Measurements from ENCODE around the gene CXXC5. TPM values are rescaled to one million over a fixed set of nuclear protein-coding genes. Genes with fewer than 3 reads are reported as not detected.
A peak's percentile ranks its signal among the peaks of the same experiment; 100 is the strongest.

Gene CXXC5
- total and polyA plus RNA-seq, 2 donors (not counting 1 experiment from before 2014, with no cell fraction given), result 18.6 to 43.9 TPM

DNA sequence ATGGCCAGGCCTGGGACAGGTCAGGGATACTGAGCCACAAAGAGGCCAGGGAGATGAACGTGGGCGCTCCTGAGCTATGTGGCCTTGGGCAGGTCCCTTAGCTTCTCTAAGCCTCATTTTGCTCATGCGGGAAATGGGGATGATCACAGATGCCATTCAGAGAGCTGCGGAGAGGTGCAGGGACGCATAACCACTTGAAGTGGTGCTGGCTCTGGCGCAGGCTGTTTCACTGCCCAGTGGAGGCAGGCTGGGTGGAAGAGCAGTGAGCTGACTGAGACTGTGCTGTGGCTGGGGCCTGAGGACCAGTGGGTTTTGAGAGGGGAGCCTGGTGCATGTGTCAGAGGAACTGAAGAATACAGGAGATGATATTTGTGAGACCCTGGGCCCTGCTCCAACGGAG lies 18.4 kb downstream of the CXXC5 start:
- Histone ChIP-seq H2AFZ (ENCODE audit: low read length) (no peak overlapping the region), H3K4me2 (ENCODE audit: extremely low read depth, insufficient read depth, low read length) (no peak overlapping the region), H3K4me3 (replicated peaks in 1 of 4; ENCODE audit: control extremely low read depth in 1 of 4, insufficient read depth in 1 of 4, low read depth in 3 of 4, low read length in 4 of 4) (no peak overlapping the region), H3K27ac (ENCODE audit: insufficient read depth, low read length) (peak overlapping the region; percentile 23), H3K9me3 (ENCODE audit: control insufficient read depth, insufficient read depth, low read depth, low read length) (no peaks in the 10 kb centered on the region), H3K4me1 (ENCODE audit: control insufficient read depth, extremely low read depth, insufficient read depth, low read length) (peaks cover 18% of the 10 kb centered on the region), H3K36me3 (ENCODE audit: control insufficient read depth, insufficient read depth, low read length) (no peaks in the 10 kb centered on the region), H3K27me3 (ENCODE audit: control insufficient read depth, insufficient read depth, low read length) (no peaks in the 10 kb centered on the region), H3K79me2 (ENCODE audit: control insufficient read depth, insufficient read depth, low read length) (peaks cover 19% of the 10 kb centered on the region), H4K20me1 (ENCODE audit: control insufficient read depth, extremely low read depth, insufficient read depth, low read length) (no peaks in the 10 kb centered on the region), H3K9ac (ENCODE audit: insufficient read depth, low read length) (no peak overlapping the region)
- no peak for DNase-seq (ENCODE audit: low read depth in 2 of 2)
- no peak for TF ChIP-seq EZH2 (IDR thresholded peaks at IDR 0.05; ENCODE audit: low read length, missing control alignments)
- TF ChIP-seq, protein P1, sequence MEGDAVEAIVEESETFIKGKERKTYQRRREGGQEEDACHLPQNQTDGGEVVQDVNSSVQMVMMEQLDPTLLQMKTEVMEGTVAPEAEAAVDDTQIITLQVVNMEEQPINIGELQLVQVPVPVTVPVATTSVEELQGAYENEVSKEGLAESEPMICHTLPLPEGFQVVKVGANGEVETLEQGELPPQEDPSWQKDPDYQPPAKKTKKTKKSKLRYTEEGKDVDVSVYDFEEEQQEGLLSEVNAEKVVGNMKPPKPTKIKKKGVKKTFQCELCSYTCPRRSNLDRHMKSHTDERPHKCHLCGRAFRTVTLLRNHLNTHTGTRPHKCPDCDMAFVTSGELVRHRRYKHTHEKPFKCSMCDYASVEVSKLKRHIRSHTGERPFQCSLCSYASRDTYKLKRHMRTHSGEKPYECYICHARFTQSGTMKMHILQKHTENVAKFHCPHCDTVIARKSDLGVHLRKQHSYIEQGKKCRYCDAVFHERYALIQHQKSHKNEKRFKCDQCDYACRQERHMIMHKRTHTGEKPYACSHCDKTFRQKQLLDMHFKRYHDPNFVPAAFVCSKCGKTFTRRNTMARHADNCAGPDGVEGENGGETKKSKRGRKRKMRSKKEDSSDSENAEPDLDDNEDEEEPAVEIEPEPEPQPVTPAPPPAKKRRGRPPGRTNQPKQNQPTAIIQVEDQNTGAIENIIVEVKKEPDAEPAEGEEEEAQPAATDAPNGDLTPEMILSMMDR (conservative IDR thresholded peaks at IDR 0.05 in 1 of 2, IDR thresholded peaks at IDR 0.05 in 1 of 2; ENCODE audit: low read depth in 1 of 2, low read length in 2 of 2), result no peak

DNA sequence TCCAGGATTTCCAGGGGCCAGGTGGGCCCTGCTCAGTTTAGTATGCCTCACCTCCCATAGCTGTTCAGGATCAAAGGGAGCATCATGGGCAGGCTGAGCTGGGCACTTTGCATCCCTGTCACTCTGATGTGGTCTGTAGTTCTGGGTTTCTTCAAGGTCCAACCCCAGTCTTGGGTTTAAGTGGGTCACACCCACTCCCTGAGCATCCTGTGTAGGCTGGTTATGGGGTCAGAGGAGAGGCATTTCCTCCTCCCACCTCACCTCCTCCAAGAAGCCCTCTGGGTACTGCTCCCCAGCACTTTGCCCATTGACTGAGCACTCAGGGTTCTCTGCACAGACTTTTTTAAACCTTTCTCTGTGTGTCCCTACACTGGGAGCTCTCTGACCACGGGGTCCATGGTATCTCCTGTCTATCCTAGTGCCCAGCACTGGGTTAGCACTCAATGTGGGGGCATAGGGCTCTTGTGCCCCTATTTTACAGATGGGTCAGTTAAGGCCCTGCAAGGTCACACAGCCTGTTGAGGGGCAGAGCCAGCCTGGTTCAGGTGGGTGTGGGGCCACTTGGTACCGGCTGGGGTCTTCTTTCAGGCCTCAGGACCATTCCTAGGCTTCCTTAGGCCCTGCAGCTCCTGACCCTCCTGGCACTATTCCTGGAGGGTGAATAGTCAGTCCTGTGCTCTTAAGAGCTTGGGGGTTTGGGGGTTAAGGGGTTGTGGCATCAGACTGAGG lies 19.0 kb downstream of the CXXC5 start:
- Histone ChIP-seq H3K27me3 (ENCODE audit: control insufficient read depth, insufficient read depth, low read length) (no peaks in the 10 kb centered on the region), H3K9ac (ENCODE audit: insufficient read depth, low read length) (no peak overlapping the region), H3K4me3 (replicated peaks in 1 of 4; ENCODE audit: control extremely low read depth in 1 of 4, insufficient read depth in 1 of 4, low read depth in 3 of 4, low read length in 4 of 4) (no peak overlapping the region), H4K20me1 (ENCODE audit: control insufficient read depth, extremely low read depth, insufficient read depth, low read length) (no peaks in the 10 kb centered on the region), H3K79me2 (ENCODE audit: control insufficient read depth, insufficient read depth, low read length) (peaks cover 17% of the 10 kb centered on the region), H3K4me2 (ENCODE audit: extremely low read depth, insufficient read depth, low read length) (peak overlapping the region; percentile 38), H3K27ac (ENCODE audit: insufficient read depth, low read length) (peak overlapping the region; percentile 90), H3K4me1 (ENCODE audit: control insufficient read depth, extremely low read depth, insufficient read depth, low read length) (peaks cover 17% of the 10 kb centered on the region), H3K9me3 (ENCODE audit: control insufficient read depth, insufficient read depth, low read depth, low read length) (no peaks in the 10 kb centered on the region), H2AFZ (ENCODE audit: low read length) (no peak overlapping the region), H3K36me3 (ENCODE audit: control insufficient read depth, insufficient read depth, low read length) (no peaks in the 10 kb centered on the region)
- no peak for DNase-seq (ENCODE audit: low read depth in 2 of 2)
- TF ChIP-seq, protein P1 (conservative IDR thresholded peaks at IDR 0.05 in 1 of 2, IDR thresholded peaks at IDR 0.05 in 1 of 2; ENCODE audit: low read depth in 1 of 2, low read length in 2 of 2), result no peak
- TF ChIP-seq EZH2 (IDR thresholded peaks at IDR 0.05; ENCODE audit: low read length, missing control alignments), result no peak

DNA sequence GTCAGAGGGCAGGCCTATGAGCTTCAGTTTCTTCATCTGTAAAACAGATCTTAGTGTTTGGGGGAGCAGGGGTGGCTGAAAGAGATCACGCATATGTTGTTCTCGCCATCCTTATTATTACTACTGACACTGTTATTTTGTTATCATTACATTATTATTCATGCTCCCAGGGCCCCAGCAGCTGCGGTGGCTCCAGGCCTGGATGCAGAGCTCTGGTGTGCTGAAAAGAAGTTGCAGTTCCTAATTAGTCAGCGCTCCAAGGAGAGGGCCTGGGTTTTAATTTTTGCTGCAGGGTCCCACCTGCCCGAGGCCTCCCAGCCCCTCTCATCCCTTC lies 19.5 kb downstream of the CXXC5 start:
- Histone ChIP-seq H3K9ac (ENCODE audit: insufficient read depth, low read length) (no peak overlapping the region), H3K79me2 (ENCODE audit: control insufficient read depth, insufficient read depth, low read length) (peaks cover 17% of the 10 kb centered on the region), H3K36me3 (ENCODE audit: control insufficient read depth, insufficient read depth, low read length) (no peaks in the 10 kb centered on the region), H3K4me1 (ENCODE audit: control insufficient read depth, extremely low read depth, insufficient read depth, low read length) (peaks cover 17% of the 10 kb centered on the region), H3K27me3 (ENCODE audit: control insufficient read depth, insufficient read depth, low read length) (no peaks in the 10 kb centered on the region), H3K27ac (ENCODE audit: insufficient read depth, low read length) (peak overlapping the region; percentile 90), H4K20me1 (ENCODE audit: control insufficient read depth, extremely low read depth, insufficient read depth, low read length) (no peaks in the 10 kb centered on the region), H3K4me2 (ENCODE audit: extremely low read depth, insufficient read depth, low read length) (peak overlapping the region; percentile 95), H2AFZ (ENCODE audit: low read length) (no peak overlapping the region), H3K9me3 (ENCODE audit: control insufficient read depth, insufficient read depth, low read depth, low read length) (no peaks in the 10 kb centered on the region), H3K4me3 (replicated peaks in 1 of 4; ENCODE audit: control extremely low read depth in 1 of 4, insufficient read depth in 1 of 4, low read depth in 3 of 4, low read length in 4 of 4) (peak overlapping the region in 3 of 4 experiments; percentile 27 to 53 (median 28))
- DNase-seq (ENCODE audit: low read depth in 2 of 2), result peak; percentile 48 to 70
- TF ChIP-seq, protein P1 (conservative IDR thresholded peaks at IDR 0.05 in 1 of 2, IDR thresholded peaks at IDR 0.05 in 1 of 2; ENCODE audit: low read depth in 1 of 2, low read length in 2 of 2), result no peak
- TF ChIP-seq EZH2 (IDR thresholded peaks at IDR 0.05; ENCODE audit: low read length, missing control alignments), result no peak
